Suppressor macrophage treated with lipopolysaccharide for 4 hours (primary cell): ENCODE data around the gene MEIKIN.
A peak's percentile ranks its signal among the peaks of the same experiment; 100 is the strongest.
"Not testable (repeated sequence)": the region's sequence is repeated elsewhere in the genome, so short reads cannot be mapped to it uniquely, and the experiment has no call there.

ENCODE experiments used
- DNase-seq: peaks from one replicate; pipeline ENCODE4 v3.0.0-alpha.2; 2020

MEIKIN gene

DNA sequence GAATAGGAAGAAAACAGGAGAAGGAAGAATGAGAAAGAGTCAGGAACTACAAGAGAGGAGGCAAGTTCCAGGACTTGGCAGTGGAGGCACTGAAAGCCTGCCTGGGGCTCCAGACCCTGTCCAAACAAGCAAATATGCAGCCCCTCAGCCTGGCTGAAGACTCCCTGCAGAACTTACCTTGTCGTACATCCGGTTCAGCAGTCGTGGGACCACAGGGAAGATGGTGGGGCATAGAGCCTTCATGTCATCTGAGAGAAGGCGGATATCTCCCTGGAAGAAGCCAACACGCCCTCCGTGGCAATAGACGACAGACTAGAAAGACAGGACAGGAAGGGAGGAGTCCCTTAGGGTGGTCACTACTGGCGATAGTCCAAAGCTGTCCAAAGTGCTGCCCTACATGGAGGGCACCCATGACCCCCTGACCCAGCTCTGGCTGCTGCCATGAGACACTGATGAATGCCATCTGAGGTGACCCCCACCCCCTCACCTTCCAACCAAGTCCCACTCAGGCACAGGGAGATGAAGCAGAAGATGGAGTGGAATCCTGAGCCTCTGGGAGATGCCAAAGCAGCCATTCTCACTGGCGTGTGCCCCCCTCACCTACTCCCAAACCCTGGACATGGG, 27.7 kb upstream of the MEIKIN start:
- DNase-seq = no peak

DNA sequence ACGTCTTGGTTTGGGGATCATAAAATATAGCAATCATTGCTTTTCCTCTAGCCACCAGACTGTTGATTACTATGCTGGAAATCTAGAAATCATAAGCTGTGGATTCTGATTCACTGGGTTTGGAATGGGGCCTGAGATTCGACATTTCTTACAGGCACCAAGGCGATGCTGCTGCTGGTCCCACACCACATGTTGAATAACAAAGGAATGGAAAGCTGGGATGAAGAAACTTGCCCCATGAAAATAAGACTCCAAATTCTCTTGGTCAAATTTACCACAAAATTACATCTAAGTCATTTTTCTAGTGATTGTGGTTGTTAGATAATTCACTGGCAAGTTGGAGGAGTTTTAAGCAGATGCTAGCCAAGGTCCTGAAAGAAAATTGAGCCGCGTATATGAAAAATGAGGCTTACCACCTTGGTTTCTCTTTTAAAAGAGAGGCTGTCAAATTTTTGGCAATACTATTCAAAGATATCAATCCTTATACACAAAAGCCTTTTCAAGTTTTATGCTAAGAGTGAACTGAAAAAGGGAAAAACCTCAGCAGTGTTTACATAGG, 23.0 kb upstream of the MEIKIN start:
- no peak for DNase-seq

DNA sequence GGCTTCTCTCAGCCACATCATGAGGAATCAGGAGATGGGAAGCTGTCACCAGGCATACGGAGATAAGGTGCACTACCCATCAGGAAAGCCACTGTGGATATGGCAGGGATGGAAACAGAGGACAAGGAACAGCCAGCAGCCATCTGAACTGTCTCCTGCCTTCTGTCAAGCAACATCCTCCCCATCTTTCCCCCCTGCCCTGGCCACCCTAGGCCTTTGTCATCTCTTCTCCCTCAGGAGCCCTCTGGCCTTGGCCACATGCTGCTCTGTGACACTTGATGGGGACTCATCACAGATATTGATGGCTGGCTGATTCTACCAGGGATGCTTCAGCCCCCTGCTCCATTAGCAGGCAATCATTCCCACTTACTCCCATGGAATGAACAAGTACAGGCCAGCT, 21.1 kb upstream of the MEIKIN start:
- DNase-seq = no peak

DNA sequence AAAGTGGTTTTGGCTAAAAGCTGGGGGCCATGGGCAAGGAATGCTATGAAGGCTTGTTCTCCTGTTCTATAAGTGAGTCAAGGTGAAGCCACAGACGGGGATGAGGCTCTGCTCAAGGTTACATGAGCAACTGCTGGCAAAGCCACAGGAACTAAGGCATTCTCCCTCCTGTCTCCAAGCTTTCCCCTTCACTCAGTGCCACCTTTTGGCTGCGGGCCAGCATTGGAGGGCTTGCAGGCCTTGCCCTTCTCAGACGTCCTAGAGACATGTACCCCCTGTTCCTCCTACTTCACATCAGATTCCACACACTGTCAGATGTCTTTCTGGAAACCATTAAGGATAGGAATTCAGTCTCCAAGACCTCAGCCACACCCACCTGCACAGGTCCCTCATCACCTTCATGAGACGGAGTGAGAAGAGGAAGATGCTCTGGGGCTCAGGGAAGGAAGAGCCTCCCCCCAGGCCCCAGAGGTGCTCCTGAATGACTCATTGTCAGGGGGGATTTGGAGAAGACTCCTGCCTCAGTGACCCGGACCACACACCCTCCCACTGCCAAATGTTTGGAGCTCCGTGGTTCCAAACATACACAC, 20.5 kb upstream of the MEIKIN start:
- no peak for DNase-seq

DNA sequence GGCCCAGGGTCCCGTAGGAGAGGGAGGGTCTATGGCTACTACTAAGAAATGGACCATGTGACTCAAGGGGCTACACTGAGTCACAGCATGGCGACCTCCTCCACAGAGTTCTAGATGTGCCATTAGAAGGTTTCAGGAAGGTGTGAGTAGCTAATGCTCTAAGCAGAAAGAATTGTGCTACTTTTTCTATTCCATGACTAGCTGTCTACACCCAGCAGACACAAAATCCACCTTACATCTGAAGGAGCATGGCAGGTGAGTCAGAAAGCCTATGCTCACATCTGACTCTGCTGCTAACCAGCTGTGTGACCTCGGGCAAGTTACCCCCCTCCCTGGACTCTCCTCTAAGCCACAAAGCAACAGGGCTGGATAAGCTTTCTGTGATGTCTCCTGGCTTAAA, 14.4 kb upstream of the MEIKIN start:
- no peak for DNase-seq

DNA sequence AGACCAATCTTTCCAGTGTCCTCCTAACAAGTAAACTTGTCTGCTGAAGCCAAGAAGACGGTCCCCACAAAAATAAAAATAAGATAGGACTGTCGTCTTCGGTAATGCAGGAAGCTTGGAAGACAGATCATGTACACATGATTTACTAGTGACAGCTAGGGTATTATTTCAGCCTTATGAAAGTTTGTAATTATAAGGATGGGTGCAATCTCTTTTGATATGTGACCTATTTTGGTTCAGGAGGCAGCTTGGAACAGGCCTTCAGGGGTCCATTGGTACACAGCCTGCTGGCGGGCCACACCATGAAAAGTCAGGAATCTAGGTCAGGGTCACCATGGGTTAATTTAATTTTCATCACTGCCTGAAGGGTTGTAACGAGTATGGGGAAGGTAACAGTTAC, 13.7 kb upstream of the MEIKIN start:
- DNase-seq = no peak

DNA sequence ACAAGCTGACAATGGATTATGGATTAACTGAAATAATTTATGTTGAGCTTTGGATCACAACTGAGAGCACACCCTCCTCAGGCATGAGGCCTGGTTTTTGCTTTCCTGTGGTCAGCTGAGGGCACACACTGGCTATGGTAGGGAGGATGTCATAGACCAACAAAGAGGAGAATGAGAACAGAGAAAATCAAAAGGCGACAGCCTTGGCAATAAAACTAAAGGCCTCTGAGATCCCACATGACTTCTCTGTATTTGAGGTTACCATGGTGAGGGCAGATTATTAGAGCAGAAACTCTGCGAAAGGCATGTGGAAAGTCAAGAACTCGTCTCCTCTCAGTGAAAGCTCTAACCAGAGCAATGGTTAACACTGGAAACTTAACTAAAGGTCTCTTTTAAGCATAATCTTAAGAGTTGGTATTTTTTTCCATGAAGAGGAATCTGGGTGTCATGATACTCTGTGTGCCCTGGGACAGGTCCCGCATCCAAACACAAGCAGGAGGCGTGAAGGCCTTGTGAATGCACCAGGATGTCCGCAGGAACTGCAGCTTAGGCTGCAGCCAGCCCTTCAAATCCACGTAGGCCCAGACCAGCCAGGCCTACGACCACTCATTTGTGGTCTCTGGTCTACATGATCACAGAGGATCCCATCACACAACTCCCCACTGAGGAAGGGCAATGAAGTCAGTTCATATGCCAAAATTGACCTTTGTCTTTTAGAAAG, 12.4 kb upstream of the MEIKIN start:
- DNase-seq = no peak

DNA sequence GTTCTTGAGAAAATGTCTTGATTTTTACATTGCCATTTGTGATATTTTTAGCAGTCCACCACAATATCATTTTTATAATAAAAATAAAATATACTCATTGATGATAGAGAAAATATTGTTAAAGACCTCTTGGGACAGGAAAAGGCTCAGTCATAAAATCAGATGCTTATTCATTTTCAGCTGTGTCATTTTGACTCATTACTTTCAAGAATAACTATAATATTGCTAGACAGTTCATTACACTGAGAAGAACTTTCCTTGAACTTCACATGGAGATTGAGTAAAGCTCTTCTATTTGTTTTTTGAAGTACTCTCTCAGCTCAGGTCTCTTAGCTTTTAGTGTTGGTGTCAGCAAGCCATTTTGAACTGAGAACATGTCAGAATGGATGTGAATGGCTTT, 8.5 kb upstream of the MEIKIN start:
- DNase-seq = no peak

DNA sequence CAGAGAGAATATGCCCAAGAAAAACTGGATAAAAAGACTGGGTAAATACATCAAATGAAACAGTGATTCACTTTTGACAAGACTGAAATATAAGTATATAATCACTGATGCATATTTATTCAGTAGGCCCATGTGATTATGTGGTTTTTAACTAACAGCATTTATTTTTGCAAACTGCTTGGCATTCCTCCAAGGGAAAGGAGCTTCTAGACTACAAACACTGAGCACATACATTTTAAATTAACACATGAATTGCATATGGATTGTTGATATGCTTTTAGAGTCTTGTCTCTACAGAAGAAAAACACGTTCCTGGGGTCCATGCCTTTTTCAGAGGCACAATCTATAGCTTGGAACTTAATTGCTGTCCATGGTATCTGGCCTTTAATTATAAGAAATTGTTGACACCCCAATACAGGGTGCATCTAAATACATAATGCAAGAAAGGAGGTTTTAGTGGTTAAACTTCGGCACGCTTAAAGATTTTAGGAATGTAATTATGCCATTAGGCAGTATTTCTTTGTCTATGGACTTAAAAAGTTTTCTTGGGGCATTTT, 6.9 kb upstream of the MEIKIN start:
- no peak for DNase-seq

DNA sequence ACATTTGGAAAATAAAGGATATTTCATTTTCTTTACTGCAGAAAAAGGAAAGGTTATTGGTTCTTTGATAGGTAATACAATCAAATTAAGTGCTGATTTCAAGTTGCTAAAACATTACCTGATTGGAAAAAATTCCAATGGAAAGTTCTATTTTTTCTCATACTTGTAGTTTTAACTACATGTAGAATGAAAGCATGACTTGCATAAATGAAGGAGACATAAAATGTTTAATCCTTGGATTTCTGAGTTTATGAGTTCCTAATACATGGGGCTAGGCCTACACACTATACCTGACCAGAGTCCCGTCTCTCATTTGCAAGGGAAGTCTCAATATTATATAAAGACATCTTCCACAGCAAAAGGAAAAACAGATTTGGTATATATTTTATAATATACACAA, 5.2 kb upstream of the MEIKIN start:
- DNase-seq = no peak

DNA sequence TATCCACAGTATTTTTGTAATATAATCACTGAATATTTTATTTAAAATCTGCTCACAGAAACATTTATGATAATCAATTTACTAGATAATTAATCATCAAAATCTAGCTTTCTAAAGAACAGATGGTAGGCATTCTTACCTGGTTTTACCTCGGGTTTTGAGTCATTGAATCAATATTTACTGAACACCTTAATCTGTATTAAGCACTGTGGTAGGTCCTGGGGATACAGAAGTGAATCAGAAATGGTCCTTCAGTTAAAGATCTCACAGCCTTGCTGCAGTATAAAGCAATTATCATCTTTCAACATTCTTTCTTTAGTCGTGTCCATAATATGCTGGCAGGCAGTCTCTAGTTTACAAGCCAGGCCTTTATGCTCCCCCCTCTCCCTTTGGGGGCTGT, 2.0 kb upstream of the MEIKIN start:
- no peak for DNase-seq

DNA sequence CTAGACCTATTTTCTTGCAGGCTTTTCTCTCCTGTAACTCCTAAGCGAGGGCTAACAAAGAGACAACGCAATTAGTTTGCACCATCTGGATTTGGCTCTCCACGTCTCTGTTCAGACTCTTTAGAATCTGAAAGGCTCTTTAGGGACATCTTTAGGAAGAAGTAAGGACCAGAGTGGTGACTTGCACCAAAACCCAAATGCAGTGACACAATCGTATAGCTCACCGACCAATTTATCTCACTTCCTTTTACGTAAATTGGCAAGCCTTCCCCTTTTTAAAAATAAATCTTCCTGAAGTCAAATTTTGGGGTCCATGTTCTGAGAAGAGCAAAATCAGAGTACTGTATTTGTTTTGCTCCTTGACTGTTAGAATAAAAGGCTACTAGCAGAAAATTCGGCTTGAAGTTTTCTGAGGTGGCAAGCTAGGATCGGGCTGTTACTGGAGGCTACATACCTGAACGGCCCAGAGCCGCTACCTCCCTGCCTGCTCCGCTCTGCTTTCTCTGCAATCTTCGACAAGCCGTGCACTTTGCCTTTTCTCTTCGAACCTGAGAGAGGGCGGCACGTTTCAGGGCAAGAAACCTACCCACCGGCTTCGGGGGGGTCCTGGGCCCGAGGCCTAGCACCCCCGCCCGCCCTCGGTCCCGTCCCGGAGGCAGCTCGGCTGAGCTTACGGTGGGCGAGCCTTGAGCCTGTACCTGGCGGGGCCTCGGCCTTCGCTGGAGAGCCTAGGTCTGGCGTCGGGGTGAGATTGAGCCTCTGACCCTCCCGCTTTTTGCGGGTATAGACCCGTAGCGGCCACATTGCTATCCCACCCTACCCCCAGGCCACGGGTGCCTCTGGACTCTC, 537 bp downstream of the MEIKIN start:
- DNase-seq = peak; percentile 81

DNA sequence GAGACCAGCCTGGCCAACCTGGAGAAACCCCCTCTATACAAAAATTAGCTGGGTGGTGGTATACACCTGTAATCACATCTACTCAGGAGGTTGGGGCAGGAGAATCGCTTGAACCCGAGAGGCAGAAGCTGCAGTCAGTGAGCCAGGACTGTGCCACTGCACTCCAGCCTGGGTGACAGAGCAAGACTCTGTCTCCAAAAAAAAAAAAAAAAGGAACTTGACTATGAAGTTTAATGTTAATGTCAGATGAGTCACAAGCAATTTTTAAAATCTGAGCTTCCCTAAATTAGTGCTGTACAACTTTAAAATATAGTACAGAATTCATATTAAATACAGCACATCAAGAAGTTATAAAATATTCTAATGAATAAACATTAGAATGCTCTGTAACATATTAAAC, 1.5 kb downstream of the MEIKIN start:
- DNase-seq = peak; percentile 70

DNA sequence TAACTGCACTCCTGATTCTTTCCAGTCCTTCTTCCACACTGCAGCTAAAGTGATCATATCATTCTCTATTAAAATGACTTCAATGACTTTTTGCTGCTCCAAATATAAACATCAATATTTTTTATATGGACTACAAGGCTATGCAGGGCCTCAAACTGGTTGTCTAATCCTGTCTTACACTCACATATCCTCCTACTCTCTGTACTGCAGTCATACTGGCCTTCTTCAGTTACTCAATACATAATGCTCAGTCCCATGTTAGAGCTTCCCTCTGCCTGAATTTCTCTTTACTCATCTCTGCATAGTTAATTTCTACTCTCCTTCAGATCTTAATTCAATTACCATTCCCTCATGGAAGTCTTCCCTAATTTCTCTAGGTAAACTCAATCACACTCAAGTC, 3.4 kb downstream of the MEIKIN start:
- peak; percentile 59 for DNase-seq

DNA sequence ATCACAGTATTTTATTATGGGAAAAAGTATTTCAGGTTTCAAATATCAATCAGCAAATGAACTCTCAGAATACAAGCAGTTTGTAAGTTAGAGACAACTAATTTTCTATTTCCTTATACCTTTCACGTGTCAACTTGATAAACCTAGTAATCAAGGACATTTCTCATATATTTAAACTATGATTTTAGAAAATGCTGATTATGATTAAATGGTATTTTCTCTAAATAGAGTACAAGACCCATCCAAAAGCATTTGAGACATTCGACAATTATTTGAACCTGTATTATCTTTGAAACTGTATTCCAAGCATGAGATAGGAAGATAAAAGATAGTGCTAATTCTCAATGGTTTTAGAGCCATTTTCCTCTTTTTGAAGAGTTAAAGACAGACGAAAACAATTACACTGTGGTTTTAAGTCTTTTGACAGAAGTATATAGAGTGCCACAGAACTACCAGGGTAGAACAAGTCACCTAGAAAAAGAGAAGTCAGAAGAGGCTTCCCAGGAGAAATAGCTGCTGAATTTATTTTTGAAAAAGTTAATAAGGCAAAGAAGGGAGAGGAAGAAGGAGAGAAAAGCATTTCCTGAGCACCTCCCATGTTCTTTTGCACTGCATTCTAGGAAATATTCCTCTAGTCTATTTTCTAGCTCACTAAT, 5.6 kb downstream of the MEIKIN start:
- no peak for DNase-seq

DNA sequence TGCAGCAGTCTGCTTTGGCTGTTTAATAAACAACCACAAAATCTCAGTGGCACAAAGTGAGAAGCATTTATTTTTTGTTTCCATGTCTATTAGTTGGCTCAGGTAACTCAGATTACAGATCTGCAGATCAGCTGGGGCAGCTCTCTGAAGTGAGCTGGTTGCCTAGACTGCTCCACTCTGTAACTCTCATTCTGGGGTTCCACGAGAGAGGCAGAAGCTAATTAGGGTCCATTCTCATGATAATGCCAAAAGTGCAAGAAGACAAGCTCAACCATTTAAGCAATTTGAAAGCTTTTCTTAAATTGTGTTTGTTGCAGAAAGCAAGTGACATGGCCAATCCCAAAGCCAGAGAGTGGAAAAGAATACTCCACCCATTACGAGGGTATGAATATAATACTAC, 13.2 kb downstream of the MEIKIN start:
- DNase-seq = no peak

DNA sequence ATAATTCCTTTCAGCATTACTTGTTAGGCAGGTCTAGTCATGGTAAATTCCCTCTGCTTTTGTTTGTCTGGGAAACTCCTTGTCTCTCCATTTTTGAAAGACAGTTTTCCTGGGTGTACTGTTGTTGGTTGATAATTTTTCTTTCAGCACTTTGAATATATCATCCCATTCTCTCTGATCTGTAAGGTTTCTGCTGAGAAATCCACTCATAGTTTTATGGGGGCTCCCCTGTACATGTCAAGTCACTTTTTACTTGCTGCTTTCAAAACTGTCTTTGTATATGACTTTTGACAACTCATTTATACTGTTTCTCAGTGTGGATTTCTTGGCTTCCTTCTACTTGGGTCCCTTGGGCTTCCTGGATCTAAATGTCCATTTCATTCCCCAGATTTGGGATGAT, 16.5 kb downstream of the MEIKIN start:
- DNase-seq = no peak

DNA sequence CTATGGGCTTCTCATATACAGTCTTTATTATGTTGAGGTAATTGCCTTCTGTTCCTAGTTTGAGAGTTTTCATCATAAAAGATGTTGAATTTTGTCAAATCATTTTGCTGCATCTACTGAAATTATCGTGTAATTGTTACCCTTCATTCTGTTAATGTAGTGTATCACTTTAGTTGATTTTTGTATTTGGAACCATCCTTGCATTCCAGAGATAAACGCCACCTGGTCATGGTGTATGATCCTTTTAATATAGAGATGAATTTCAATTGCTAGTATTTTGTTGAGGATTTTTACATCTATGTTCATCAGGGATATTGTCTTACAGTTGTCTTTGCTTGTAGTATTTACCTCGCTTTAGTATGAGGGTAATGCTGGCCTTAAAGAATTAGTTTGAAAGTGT, 19.3 kb downstream of the MEIKIN start:
- DNase-seq = no peak

DNA sequence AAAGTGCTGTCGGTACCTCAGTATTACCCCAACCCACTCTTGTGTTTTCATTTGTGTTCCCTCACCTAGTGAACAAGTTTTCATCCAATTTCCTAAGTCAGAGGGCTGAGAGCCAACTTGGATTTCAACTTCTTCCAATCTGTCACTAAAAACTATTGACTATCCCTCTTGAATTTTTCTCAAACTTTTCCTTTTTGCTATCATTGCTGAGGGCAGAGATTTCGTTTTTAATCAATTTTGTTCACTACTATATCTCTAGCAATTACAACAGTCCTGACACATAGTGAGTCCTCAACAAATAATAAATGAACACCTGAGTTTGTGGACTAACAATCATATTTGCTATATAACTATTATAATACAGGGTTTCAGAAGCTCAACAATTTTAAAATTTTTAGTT, 29.0 kb downstream of the MEIKIN start:
- DNase-seq = no peak

DNA sequence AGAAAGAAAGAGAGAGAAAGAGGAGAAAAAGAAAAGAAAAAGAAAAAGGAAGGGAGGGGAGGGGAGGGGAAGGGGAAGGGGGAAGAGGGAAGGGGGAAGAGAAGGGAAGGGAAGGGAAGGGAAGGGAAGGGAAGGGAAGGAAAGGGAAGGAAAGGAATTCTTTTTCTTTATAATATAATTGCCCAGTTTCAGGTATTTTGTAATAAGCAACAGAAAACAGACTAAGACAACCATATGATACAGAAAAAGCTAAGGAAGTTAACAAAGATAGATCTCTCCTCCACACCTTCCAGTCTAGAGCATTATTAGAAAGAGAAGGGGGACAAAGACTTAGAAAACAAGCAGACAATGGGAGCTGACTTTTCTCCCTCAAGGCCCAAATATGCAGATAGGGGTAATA, 31.0 kb downstream of the MEIKIN start:
- DNase-seq = no peak

DNA sequence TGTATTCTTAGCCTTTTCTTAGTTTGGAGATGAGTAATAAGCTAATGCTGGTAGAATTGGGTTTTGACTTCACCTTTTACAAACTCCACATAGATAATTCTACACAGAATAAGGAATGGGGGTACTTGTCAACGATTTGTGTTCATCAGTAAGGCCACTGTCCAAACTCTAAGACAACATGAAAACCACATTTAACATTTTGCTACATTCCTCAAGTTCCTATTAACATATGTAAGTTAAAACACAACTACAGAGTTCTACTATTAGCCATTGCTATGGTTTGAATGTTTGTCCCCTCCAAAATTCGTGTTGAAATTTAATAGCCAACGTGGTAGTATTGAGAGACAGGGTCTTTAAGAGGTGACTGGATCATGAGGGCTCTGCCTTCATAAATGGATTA, 31.9 kb downstream of the MEIKIN start:
- no peak for DNase-seq

DNA sequence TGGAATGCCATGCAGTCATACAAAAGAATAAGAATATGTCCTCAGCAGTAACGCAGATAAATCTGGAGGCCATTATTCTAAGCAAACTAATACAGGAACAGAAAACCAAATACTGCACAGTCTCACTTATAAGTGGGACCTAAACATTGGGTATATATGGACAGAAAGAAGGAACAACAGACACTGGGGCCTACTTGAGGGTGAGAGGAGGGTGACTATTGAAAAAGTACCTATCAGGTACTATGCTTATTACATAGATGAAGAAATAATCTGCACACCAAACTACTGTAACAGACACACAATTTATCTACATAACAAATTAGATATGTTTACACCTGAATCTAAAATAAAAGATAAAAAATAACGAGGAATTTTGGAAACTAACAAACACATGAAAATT, 38.8 kb downstream of the MEIKIN start:
- no peak for DNase-seq

DNA sequence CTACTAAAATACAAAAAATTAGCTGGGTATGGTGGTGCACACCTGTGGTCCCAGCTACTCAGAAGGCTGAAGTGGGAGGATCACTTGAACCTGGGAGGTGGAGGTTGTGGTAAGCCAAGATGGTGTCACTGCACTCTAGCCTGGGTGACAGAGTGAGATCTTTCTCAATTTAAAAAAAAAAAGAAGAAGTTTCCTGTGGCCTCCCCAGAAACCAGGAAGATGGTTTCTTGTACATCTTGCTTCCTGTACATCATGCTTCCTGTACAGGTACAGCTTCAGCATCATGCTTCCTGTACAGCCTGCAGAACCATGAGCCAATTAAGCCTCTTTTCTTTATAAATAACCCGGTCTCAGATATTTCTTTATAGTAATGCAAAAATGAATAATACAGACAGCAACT, 43.2 kb downstream of the MEIKIN start:
- not testable (repeated sequence) for DNase-seq
